AG04450 (cell line): ENCODE measurements around the gene CDKAL1. TPM values are rescaled to one million over a fixed set of nuclear protein-coding genes. Genes with fewer than 3 reads are reported as not detected.

Experiments
- CTCF ChIA-PET: fragments of 300-600, 350-600 bp; formaldehyde crosslinking; extraction: SDS; loops from one replicate; lab custom pipeline; 2022; ENCODE audit warnings: antibody characterized with exemption, inconsistent platforms; lab: Charles Lee
- POLR2A ChIA-PET: fragments of 350-600 bp; formaldehyde crosslinking; extraction: SDS; loops from one replicate; lab custom pipeline; 2021; ENCODE audit warnings: antibody characterized with exemption, inconsistent platforms; lab: Yijun Ruan, JAX
- DNase-seq: peaks from one replicate; pipeline ENCODE4 v3.0.0-alpha.2; 2011; ENCODE audit warnings: low read depth, low spot score
- H3K27ac ChIP-seq: one replicate; pipeline ENCODE4 v1.5.1; 2012; ENCODE audit warnings: low read depth, low read length, control low read depth
- H3K27me3 ChIP-seq: one replicate; pipeline ENCODE4 v1.6.0; 2012; ENCODE audit warnings: low read length; ENCODE audit not compliant: control insufficient read depth, insufficient read depth
- H3K4me3 ChIP-seq: 2 replicates; pipeline ENCODE4 v1.5.1; 2011; ENCODE audit warnings: mild to moderate bottlenecking, low read depth, low read length, control low read depth
- H3K9me3 ChIP-seq: 2 replicates; pipeline ENCODE4 v1.5.1; 2012; ENCODE audit warnings: low read length; ENCODE audit not compliant: control insufficient read depth, insufficient read depth
- polyA minus RNA-seq: library from RNA; depleted of rRNA, polyadenylated mRNA; stranded (reverse); fragments of >200 nt; gene quantifications from 2 replicates; pipeline ENCODE4 v1.2.3, GENCODE V29; 2011; rRNA and poly(A)+ RNA removed
- polyA plus RNA-seq: library from polyadenylated mRNA; depleted of rRNA; stranded (reverse); fragments of >200 nt; gene quantifications from 2 replicates; pipeline ENCODE4 v1.2.3, GENCODE V29; 2011; rRNA removed
- TF ChIP-seq, protein P1 (sequence below): IDR thresholded peaks from 2 replicates; pipeline ENCODE4 v1.5.1; 2011; ENCODE audit warnings: low read depth, low read length, control low read depth, inconsistent platforms

CDKAL1 gene
- 6.8 and 9.2 TPM in 2 replicates for polyA plus RNA-seq
- 13.0 and 16.4 TPM in 2 replicates for polyA minus RNA-seq

DNA sequence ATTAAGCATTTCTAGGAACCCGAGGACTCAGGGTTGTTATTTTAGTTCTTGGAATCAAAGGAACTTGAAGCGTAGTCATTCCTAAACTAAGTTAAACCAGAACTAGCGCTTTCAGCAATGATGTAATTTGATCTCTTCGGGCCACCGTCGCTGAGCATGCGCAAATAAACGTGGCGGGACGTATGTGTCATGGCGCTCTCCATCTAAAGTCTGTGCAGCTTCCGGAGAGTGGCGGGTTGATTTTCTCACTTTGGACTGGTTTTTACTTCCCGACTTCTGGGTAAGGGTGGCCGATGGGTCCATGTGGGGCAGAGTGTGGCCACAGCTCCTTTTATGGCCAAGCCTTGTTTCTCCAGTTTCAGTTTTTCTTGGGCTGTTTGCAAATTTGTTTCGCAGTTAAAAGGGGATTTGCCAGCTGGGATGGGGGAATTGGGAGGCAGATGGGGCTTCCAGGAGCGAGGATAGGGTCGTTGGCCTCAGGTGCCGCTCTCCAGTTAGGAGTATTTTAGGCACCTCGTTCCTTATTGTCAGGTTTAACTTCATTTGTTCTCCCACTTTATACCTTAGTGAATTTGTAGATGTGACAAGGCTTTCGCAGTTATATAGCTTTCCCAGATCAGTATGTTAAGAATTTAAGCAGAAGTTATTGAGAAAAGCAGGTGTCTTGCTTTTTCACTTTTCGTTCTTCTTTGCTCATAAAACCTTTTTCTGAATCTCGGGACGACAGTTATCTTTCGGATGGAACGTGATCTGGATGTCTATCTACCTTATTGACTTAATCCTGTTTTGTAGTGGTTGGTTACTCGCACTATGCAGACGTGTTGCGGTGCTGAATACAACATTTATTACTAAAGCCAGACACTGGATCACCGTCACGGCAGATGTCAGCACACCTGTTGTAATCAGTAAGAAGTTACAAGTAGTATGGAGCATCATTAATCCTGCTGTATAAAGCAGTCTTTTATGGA, at the start of gene CDKAL1:
Gene CDKAL1, plus strand, starts transcription at position 163 of the 968 bp plus-strand sequence. CDS start 11,894 bp downstream, outside the sequence.
- Histone ChIP-seq H3K9me3 (no peaks in the 10 kb centered on the region), H3K4me3 (peak within 1 kb of the TSS; percentile 96), H3K27ac (peak within 1 kb of the TSS; percentile 85), H3K27me3 (no peaks in the 10 kb centered on the region)
- ChIA-PET CTCF (interaction anchor here (0.9 to 1.3 kb wide), 3 partner anchors 128 to 245 kb away, joined by 3 to 6 read pairs (median 4); no protein-coding TSS in a partner anchor), POLR2A (interaction anchor here (0.6 kb wide), 1 partner anchor 198 kb away, joined by 3 read pairs; no protein-coding TSS in a partner anchor)
- DNase-seq = peak; percentile 83
- TF ChIP-seq, protein P1, sequence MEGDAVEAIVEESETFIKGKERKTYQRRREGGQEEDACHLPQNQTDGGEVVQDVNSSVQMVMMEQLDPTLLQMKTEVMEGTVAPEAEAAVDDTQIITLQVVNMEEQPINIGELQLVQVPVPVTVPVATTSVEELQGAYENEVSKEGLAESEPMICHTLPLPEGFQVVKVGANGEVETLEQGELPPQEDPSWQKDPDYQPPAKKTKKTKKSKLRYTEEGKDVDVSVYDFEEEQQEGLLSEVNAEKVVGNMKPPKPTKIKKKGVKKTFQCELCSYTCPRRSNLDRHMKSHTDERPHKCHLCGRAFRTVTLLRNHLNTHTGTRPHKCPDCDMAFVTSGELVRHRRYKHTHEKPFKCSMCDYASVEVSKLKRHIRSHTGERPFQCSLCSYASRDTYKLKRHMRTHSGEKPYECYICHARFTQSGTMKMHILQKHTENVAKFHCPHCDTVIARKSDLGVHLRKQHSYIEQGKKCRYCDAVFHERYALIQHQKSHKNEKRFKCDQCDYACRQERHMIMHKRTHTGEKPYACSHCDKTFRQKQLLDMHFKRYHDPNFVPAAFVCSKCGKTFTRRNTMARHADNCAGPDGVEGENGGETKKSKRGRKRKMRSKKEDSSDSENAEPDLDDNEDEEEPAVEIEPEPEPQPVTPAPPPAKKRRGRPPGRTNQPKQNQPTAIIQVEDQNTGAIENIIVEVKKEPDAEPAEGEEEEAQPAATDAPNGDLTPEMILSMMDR = no peak

DNA sequence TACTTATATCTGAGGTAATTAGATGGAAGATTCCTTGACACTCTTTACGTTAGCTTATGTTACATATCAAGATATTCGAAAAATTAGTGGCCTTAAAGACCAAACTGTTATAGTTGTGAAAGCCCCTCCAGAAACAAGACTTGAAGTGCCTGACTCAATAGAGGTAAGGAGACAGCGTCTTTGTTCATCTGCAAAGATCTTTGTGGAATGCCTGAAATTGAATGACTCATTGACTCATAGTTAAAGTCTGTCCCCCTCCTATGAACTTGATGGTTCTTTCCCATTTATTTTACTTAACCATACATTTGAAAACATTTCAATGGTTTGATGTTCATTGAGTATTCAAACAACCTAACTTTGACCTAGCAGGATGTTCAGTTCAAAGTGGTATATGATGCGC, 47.6 kb upstream of the CDKAL1 start:
- Histone ChIP-seq H3K9me3 (no peaks in the 10 kb centered on the region), H3K4me3 (no peak overlapping the region), H3K27me3 (no peaks in the 10 kb centered on the region), H3K27ac (no peak overlapping the region)
- TF ChIP-seq, protein P1 = no peak
- no peak for DNase-seq
- POLR2A ChIA-PET = no interaction called here
- CTCF ChIA-PET = interaction anchor here (1.0 kb wide), 1 partner anchor 86 kb away, joined by 3 read pairs; no protein-coding TSS in a partner anchor

DNA sequence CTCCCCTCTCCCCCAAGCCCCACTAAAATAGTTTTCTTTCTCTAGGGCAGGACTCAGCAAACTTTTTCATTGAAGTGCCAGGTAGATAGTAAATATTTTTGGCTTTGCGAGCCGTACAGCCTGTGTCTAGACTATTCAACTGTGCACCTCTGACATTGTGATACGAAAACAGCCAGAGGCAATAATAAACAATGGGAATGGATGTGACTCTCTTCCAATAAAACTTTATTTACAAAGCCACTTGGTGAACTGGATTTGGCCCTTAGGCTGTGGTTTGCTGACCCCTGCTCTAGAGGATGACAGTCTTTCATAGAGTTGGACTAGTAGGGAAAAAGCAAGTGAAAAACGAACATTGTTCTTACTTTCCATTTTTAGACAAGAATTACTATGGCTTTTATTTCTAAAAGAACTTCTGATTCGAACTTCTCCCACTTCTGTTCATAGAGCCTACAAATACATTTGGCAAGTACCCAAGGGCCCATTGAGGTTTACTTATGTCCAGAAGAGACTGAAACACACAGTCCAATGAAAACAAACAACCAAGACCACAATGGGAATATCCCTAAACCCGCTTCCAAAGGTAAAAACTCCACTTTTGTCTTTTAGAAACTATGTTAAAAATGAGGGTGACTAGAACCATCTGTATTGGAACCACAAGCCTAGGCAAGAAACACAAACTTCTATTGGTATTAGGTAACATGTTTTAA, 46.4 kb upstream of the CDKAL1 start:
- CTCF ChIA-PET = interaction anchor here (0.7 kb wide), 1 partner anchor 15 kb away, joined by 5 read pairs; no protein-coding TSS in a partner anchor
- no peak overlapping the region for H3K4me3 ChIP-seq
- no peak overlapping the region for H3K27ac ChIP-seq
- H3K9me3 ChIP-seq = no peaks in the 10 kb centered on the region
- TF ChIP-seq, protein P1 = no peak
- peak; percentile 45 for DNase-seq
- H3K27me3 ChIP-seq = no peaks in the 10 kb centered on the region
- POLR2A ChIA-PET = no interaction called here

DNA sequence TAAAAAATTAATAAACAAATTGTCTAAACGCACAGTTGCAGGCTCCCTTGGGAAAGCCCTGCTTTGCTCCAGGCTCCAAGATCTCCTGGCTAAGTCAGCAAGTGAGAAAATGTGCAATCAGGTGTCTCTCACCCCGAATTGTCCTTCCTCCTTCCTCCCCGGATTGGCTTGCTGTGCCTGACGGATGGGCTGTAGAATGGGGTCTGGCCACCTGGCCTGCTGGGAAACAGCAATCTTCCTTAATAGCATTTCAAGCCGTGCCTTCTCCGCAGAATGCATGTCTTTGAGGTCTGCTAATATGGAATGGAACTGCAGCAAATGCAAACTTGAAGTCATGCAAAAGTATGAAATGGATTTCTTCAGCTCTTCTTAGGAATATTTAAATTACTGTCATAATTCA, 43.7 kb upstream of the CDKAL1 start:
- no peak overlapping the region for H3K27ac ChIP-seq
- ChIA-PET POLR2A (no interaction called here), CTCF (interaction anchor here (0.6 to 1.0 kb wide), 2 partner anchors 57 to 122 kb away, joined by 3 read pairs; no protein-coding TSS in a partner anchor)
- H3K27me3 ChIP-seq = no peaks in the 10 kb centered on the region
- no peak overlapping the region for H3K4me3 ChIP-seq
- H3K9me3 ChIP-seq = no peaks in the 10 kb centered on the region
- TF ChIP-seq, protein P1 = no peak
- DNase-seq = no peak
